PC-9 (cell line): Measurements from ENCODE around the gene KCNK4.

Experiments
- CTCF ChIP-seq: fragments of 200-600 bp; sonication (generic); conservative IDR thresholded peaks from 2 replicates; pipeline ENCODE4 v1.6.1; 2017; ENCODE audit warnings: mixed run types, antibody characterized with exemption, mild to moderate bottlenecking, moderate library complexity
- EZH2 ChIP-seq: fragments of 200-600 bp; sonication (generic); IDR thresholded peaks from 2 replicates; pipeline ENCODE4 v1.8.0; 2017; ENCODE audit warnings: antibody characterized with exemption, low read depth

GRCh38 chr11:64259533-64260067, 31.5 kb upstream of the KCNK4 start:
- no peak for TF ChIP-seq CTCF
- no peak for TF ChIP-seq EZH2
